Measurements from ENCODE around the gene EML2. TPM values are rescaled to one million over a fixed set of nuclear protein-coding genes. Genes with fewer than 3 reads are reported as not detected.

Gene EML2
- total and polyA plus RNA-seq, 2 donors, result 19.3 to 55.2 TPM

GRCh38 chr19:45676851-45677263 lies 37.7 kb upstream of the EML2 start:
- 7% methylated on average over 28 of the region's 28 CpGs for WGBS
- Histone ChIP-seq H3K9me3 (ENCODE audit: control insufficient read depth in 2 of 2, insufficient read depth in 1 of 2, low read length in 1 of 2) (peaks cover 0 to 9% of the 10 kb centered on the region in 2 donors), H3K27ac (ENCODE audit: low read depth in 1 of 2, low read length in 1 of 2) (no peak overlapping the region), H3K27me3 (ENCODE audit: control insufficient read depth in 2 of 2, insufficient read depth in 1 of 2, low read length in 1 of 2) (peaks cover 42 to 93% of the 10 kb centered on the region in 2 donors), H3K4me3 (ENCODE audit: low read length in 2 of 2) (peak overlapping the region; percentile 3 to 38), H3K4me1 (ENCODE audit: control insufficient read depth in 2 of 2, insufficient read depth in 2 of 2, low read length in 2 of 2) (peaks cover 6 to 21% of the 10 kb centered on the region in 2 donors), H3K36me3 (ENCODE audit: control insufficient read depth in 2 of 2, insufficient read depth in 2 of 2, low read length in 1 of 2) (no peaks in the 10 kb centered on the region)
- peak in 1 of 9 donors; percentile 33 for DNase-seq (ENCODE audit: low read depth in 6 of 9, low spot score in 9 of 9)

GRCh38 chr19:45674946-45675345 lies 35.7 kb upstream of the EML2 start:
- H3K4me1 ChIP-seq (ENCODE audit: control insufficient read depth in 2 of 2, insufficient read depth in 2 of 2, low read length in 2 of 2), result peaks cover 3 to 21% of the 10 kb centered on the region in 2 donors
- 80% methylated on average over 7 of the region's 7 CpGs for WGBS
- no peak overlapping the region for H3K27ac ChIP-seq (ENCODE audit: low read depth in 1 of 2, low read length in 1 of 2)
- H3K36me3 ChIP-seq (ENCODE audit: control insufficient read depth in 2 of 2, insufficient read depth in 2 of 2, low read length in 1 of 2), result no peaks in the 10 kb centered on the region
- H3K9me3 ChIP-seq (ENCODE audit: control insufficient read depth in 2 of 2, insufficient read depth in 1 of 2, low read length in 1 of 2), result peaks cover 3 to 14% of the 10 kb centered on the region in 2 donors
- H3K4me3 ChIP-seq (ENCODE audit: low read length in 2 of 2), result no peak overlapping the region
- H3K27me3 ChIP-seq (ENCODE audit: control insufficient read depth in 2 of 2, insufficient read depth in 1 of 2, low read length in 1 of 2), result peaks cover 57 to 97% of the 10 kb centered on the region in 2 donors
- DNase-seq (ENCODE audit: low read depth in 6 of 9, low spot score in 9 of 9), result no peak

GRCh38 chr19:45670670-45671453 lies 31.7 kb upstream of the EML2 start:
- Histone ChIP-seq H3K27ac (ENCODE audit: low read depth in 1 of 2, low read length in 1 of 2) (no peak overlapping the region), H3K4me3 (ENCODE audit: low read length in 2 of 2) (no peak overlapping the region), H3K4me1 (ENCODE audit: control insufficient read depth in 2 of 2, insufficient read depth in 2 of 2, low read length in 2 of 2) (peaks cover 7 to 25% of the 10 kb centered on the region in 2 donors), H3K27me3 (ENCODE audit: control insufficient read depth in 2 of 2, insufficient read depth in 1 of 2, low read length in 1 of 2) (peaks cover 57 to 96% of the 10 kb centered on the region in 2 donors), H3K9me3 (ENCODE audit: control insufficient read depth in 2 of 2, insufficient read depth in 1 of 2, low read length in 1 of 2) (peaks cover 3 to 16% of the 10 kb centered on the region in 2 donors), H3K36me3 (ENCODE audit: control insufficient read depth in 2 of 2, insufficient read depth in 2 of 2, low read length in 1 of 2) (no peaks in the 10 kb centered on the region)
- peak in 1 of 9 donors; percentile 23 for DNase-seq (ENCODE audit: low read depth in 6 of 9, low spot score in 9 of 9)
- 14% methylated on average over 42 of the region's 42 CpGs for WGBS

GRCh38 chr19:45668342-45668871 lies 29.2 kb upstream of the EML2 start:
- DNase-seq (ENCODE audit: low read depth in 6 of 9, low spot score in 9 of 9), result peak in 1 of 9 donors; percentile 32
- WGBS, result 5% methylated on average over 19 of the region's 19 CpGs

GRCh38 chr19:45667620-45668341 lies 28.6 kb upstream of the EML2 start, which contains the start of gene GIPR:
GIPR (plus strand) TSS chr19:45668221; CDS start chr19:45669521, 1,300 bp downstream.
- H3K36me3 ChIP-seq (ENCODE audit: control insufficient read depth in 2 of 2, insufficient read depth in 2 of 2, low read length in 1 of 2), result no peaks in the 10 kb centered on the region
- peak within 1 kb of the TSS in 1 of 2 donors; percentile 39 for H3K4me3 ChIP-seq (ENCODE audit: low read length in 2 of 2)
- H3K9me3 ChIP-seq (ENCODE audit: control insufficient read depth in 2 of 2, insufficient read depth in 1 of 2, low read length in 1 of 2), result peaks cover 3 to 14% of the 10 kb centered on the region in 2 donors
- peaks cover 45 to 73% of the 10 kb centered on the region in 2 donors for H3K27me3 ChIP-seq (ENCODE audit: control insufficient read depth in 2 of 2, insufficient read depth in 1 of 2, low read length in 1 of 2)
- 19% methylated on average over 15 of the region's 15 CpGs for WGBS
- H3K27ac ChIP-seq (ENCODE audit: low read depth in 1 of 2, low read length in 1 of 2), result peak within 1 kb of the TSS in 1 of 2 donors; percentile 18
- peak in 1 of 9 donors; percentile 59 for DNase-seq (ENCODE audit: low read depth in 6 of 9, low spot score in 9 of 9)
- peaks cover 7 to 25% of the 10 kb centered on the region in 2 donors for H3K4me1 ChIP-seq (ENCODE audit: control insufficient read depth in 2 of 2, insufficient read depth in 2 of 2, low read length in 2 of 2)

More at GRCh38 chr19:45668342-45668871, 29.2 kb upstream of the EML2 start:
- Histone ChIP-seq H3K4me1 (ENCODE audit: control insufficient read depth in 2 of 2, insufficient read depth in 2 of 2, low read length in 2 of 2) (peaks cover 7 to 25% of the 10 kb centered on the region in 2 donors), H3K4me3 (ENCODE audit: low read length in 2 of 2) (peak overlapping the region in 1 of 2 donors; percentile 39), H3K27me3 (ENCODE audit: control insufficient read depth in 2 of 2, insufficient read depth in 1 of 2, low read length in 1 of 2) (peaks cover 46 to 78% of the 10 kb centered on the region in 2 donors), H3K36me3 (ENCODE audit: control insufficient read depth in 2 of 2, insufficient read depth in 2 of 2, low read length in 1 of 2) (no peaks in the 10 kb centered on the region), H3K9me3 (ENCODE audit: control insufficient read depth in 2 of 2, insufficient read depth in 1 of 2, low read length in 1 of 2) (peaks cover 3 to 14% of the 10 kb centered on the region in 2 donors), H3K27ac (ENCODE audit: low read depth in 1 of 2, low read length in 1 of 2) (peak overlapping the region in 1 of 2 donors; percentile 18)

- Histone ChIP-seq H3K4me3 (ENCODE audit: low read length in 2 of 2) (no peak overlapping the region), H3K27me3 (ENCODE audit: control insufficient read depth in 2 of 2, insufficient read depth in 1 of 2, low read length in 1 of 2) (peaks cover 26 to 52% of the 10 kb centered on the region in 2 donors), H3K27ac (ENCODE audit: low read depth in 1 of 2, low read length in 1 of 2) (no peak overlapping the region), H3K4me1 (ENCODE audit: control insufficient read depth in 2 of 2, insufficient read depth in 2 of 2, low read length in 2 of 2) (peaks cover 7 to 19% of the 10 kb centered on the region in 2 donors), H3K9me3 (ENCODE audit: control insufficient read depth in 2 of 2, insufficient read depth in 1 of 2, low read length in 1 of 2) (peaks cover 0 to 6% of the 10 kb centered on the region in 2 donors), H3K36me3 (ENCODE audit: control insufficient read depth in 2 of 2, insufficient read depth in 2 of 2, low read length in 1 of 2) (no peaks in the 10 kb centered on the region)
- WGBS, result 89% methylated on average over 7 of the region's 7 CpGs
- no peak for DNase-seq (ENCODE audit: low read depth in 6 of 9, low spot score in 9 of 9)
Observed at GRCh38 chr19:45664575-45664974, 25.4 kb upstream of the EML2 start.

- Histone ChIP-seq H3K4me3 (ENCODE audit: low read length in 2 of 2) (no peak overlapping the region), H3K27ac (ENCODE audit: low read depth in 1 of 2, low read length in 1 of 2) (no peak overlapping the region), H3K9me3 (ENCODE audit: control insufficient read depth in 2 of 2, insufficient read depth in 1 of 2, low read length in 1 of 2) (no peaks in the 10 kb centered on the region), H3K4me1 (ENCODE audit: control insufficient read depth in 2 of 2, insufficient read depth in 2 of 2, low read length in 2 of 2) (peaks cover 3 to 12% of the 10 kb centered on the region in 2 donors), H3K36me3 (ENCODE audit: control insufficient read depth in 2 of 2, insufficient read depth in 2 of 2, low read length in 1 of 2) (no peaks in the 10 kb centered on the region), H3K27me3 (ENCODE audit: control insufficient read depth in 2 of 2, insufficient read depth in 1 of 2, low read length in 1 of 2) (peaks cover 19 to 51% of the 10 kb centered on the region in 2 donors)
- WGBS, result 100% methylated on average over 1 of the region's 1 CpG
- DNase-seq (ENCODE audit: low read depth in 6 of 9, low spot score in 9 of 9), result no peak
Observed at GRCh38 chr19:45663800-45664199, 24.6 kb upstream of the EML2 start.

- WGBS, result 60% methylated on average over 8 of the region's 8 CpGs
- Histone ChIP-seq H3K36me3 (ENCODE audit: control insufficient read depth in 2 of 2, insufficient read depth in 2 of 2, low read length in 1 of 2) (no peaks in the 10 kb centered on the region), H3K27ac (ENCODE audit: low read depth in 1 of 2, low read length in 1 of 2) (no peak overlapping the region), H3K9me3 (ENCODE audit: control insufficient read depth in 2 of 2, insufficient read depth in 1 of 2, low read length in 1 of 2) (no peaks in the 10 kb centered on the region), H3K4me3 (ENCODE audit: low read length in 2 of 2) (no peak overlapping the region), H3K4me1 (ENCODE audit: control insufficient read depth in 2 of 2, insufficient read depth in 2 of 2, low read length in 2 of 2) (no peaks in the 10 kb centered on the region), H3K27me3 (ENCODE audit: control insufficient read depth in 2 of 2, insufficient read depth in 1 of 2, low read length in 1 of 2) (peaks cover 0 to 35% of the 10 kb centered on the region in 2 donors)
- no peak for DNase-seq (ENCODE audit: low read depth in 6 of 9, low spot score in 9 of 9)
Observed at GRCh38 chr19:45660636-45661035, 21.4 kb upstream of the EML2 start.
